H9 (cell line): ENCODE data around the gene NDC80. TPM values are rescaled to one million over a fixed set of nuclear protein-coding genes. Genes with fewer than 3 reads are reported as not detected.
A peak's percentile ranks its signal among the peaks of the same experiment; 100 is the strongest.

Experiments
- DNase-seq: peaks from one replicate; pipeline ENCODE4 v3.0.0-alpha.2; 2017
- H2AFZ ChIP-seq: one replicate; pipeline ENCODE4 v1.6.1; 2013; ENCODE audit warnings: mild to moderate bottlenecking, low read length, control low read depth, moderate library complexity
- H2AK5ac ChIP-seq: 2 replicates; pipeline ENCODE4 v1.6.1; 2013; ENCODE audit warnings: low read length, control low read depth, mixed read lengths; ENCODE audit not compliant: insufficient read length
- H2BK120ac ChIP-seq: one replicate; pipeline ENCODE4 v1.6.1; 2013; ENCODE audit warnings: low read depth, mild to moderate bottlenecking, low read length, control low read depth, inconsistent platforms; ENCODE audit not compliant: poor library complexity, severe bottlenecking
- H2BK12ac ChIP-seq: 2 replicates; pipeline ENCODE4 v1.6.1; 2013; ENCODE audit warnings: low read length, control low read depth, mixed read lengths, low read depth; ENCODE audit not compliant: insufficient read length
- H2BK15ac ChIP-seq: 2 replicates; pipeline ENCODE4 v1.6.1; 2013; ENCODE audit warnings: low read depth, low read length, control low read depth
- H2BK20ac ChIP-seq: one replicate; pipeline ENCODE4 v1.6.1; 2013; ENCODE audit warnings: low read depth, mild to moderate bottlenecking, low read length, control low read depth, inconsistent platforms; ENCODE audit not compliant: poor library complexity, severe bottlenecking
- H2BK5ac ChIP-seq: 2 replicates; pipeline ENCODE4 v1.6.1; 2013; ENCODE audit warnings: low read length, control low read depth, mixed read lengths; ENCODE audit not compliant: insufficient read length
- H3K14ac ChIP-seq: 2 replicates; pipeline ENCODE4 v1.6.1; 2013; ENCODE audit warnings: low read length, control low read depth; ENCODE audit not compliant: insufficient read depth
- H3K18ac ChIP-seq: 2 replicates; pipeline ENCODE4 v1.6.1; 2013; ENCODE audit warnings: low read depth, mild to moderate bottlenecking, mixed read lengths, low read length, control low read depth; ENCODE audit not compliant: insufficient read length
- H3K23ac ChIP-seq: 2 replicates; pipeline ENCODE4 v1.6.1; 2013; ENCODE audit warnings: low read length, control low read depth, mixed read lengths, low read depth; ENCODE audit not compliant: insufficient read length
- H3K23me2 ChIP-seq: 2 replicates; pipeline ENCODE4 v1.6.1; 2013; ENCODE audit warnings: low read depth, mild to moderate bottlenecking, mixed read lengths, low read length, control low read depth; ENCODE audit not compliant: insufficient read length, poor library complexity, severe bottlenecking
- H3K27ac ChIP-seq: 2 replicates; pipeline ENCODE4 v1.5.1; 2013; ENCODE audit warnings: low read length, control low read depth, mixed read lengths, low read depth; ENCODE audit not compliant: insufficient read length
- H3K27me3 ChIP-seq: 2 replicates; pipeline ENCODE4 v1.6.1; 2013; ENCODE audit warnings: low read length, control low read depth, inconsistent platforms; ENCODE audit not compliant: insufficient read depth
- H3K4ac ChIP-seq: 2 replicates; pipeline ENCODE4 v1.6.1; 2013; ENCODE audit warnings: low read depth, mild to moderate bottlenecking, control low read depth, inconsistent platforms, low read length, moderate library complexity
- H3K4me1 ChIP-seq: 2 replicates; pipeline ENCODE4 v1.6.1; 2013; ENCODE audit warnings: low read length, control low read depth, inconsistent platforms; ENCODE audit not compliant: insufficient read depth
- H3K4me2 ChIP-seq: 2 replicates; pipeline ENCODE4 v1.6.1; 2013; ENCODE audit warnings: low read length, control low read depth, mixed read lengths; ENCODE audit not compliant: insufficient read length, insufficient read depth
- H3K56ac ChIP-seq: 2 replicates; pipeline ENCODE4 v1.6.1; 2013; ENCODE audit warnings: low read depth, mild to moderate bottlenecking, mixed read lengths, low read length, control low read depth; ENCODE audit not compliant: insufficient read length
- H3K79me1 ChIP-seq: 2 replicates; pipeline ENCODE4 v1.6.1; 2013; ENCODE audit warnings: low read depth, mild to moderate bottlenecking, moderate library complexity, low read length, control low read depth, inconsistent platforms; ENCODE audit not compliant: insufficient read depth, poor library complexity, severe bottlenecking
- H3K79me2 ChIP-seq: 2 replicates; pipeline ENCODE4 v1.6.1; 2013; ENCODE audit warnings: low read length, control low read depth, inconsistent platforms; ENCODE audit not compliant: insufficient read depth
- H3K9ac ChIP-seq: 2 replicates; pipeline ENCODE4 v1.6.1; 2013; ENCODE audit warnings: low read length, control low read depth, mixed read lengths; ENCODE audit not compliant: insufficient read length; ENCODE audit errors: extremely low read depth
- H3K9me3 ChIP-seq: one replicate; pipeline ENCODE4 v1.6.1; 2013; ENCODE audit warnings: low read depth, low read length, inconsistent platforms; ENCODE audit not compliant: control insufficient read depth
- H3T11ph ChIP-seq: one replicate; pipeline ENCODE4 v1.6.1; 2013; ENCODE audit warnings: mild to moderate bottlenecking, low read length, control low read depth, inconsistent platforms
- H4K20me1 ChIP-seq: one replicate; pipeline ENCODE4 v1.6.1; 2013; ENCODE audit not compliant: control insufficient read depth, insufficient read length, insufficient read depth
- H4K5ac ChIP-seq: 2 replicates; pipeline ENCODE4 v1.6.1; 2013; ENCODE audit warnings: low read depth, mild to moderate bottlenecking, mixed read lengths, low read length, control low read depth; ENCODE audit not compliant: insufficient read length
- H4K8ac ChIP-seq: replicated peaks from 2 replicates; pipeline ENCODE4 v1.6.1; 2013; ENCODE audit warnings: low read length, control low read depth, mixed read lengths, low read depth; ENCODE audit not compliant: insufficient read length
- H4K91ac ChIP-seq: 2 replicates; pipeline ENCODE4 v1.6.1; 2013; ENCODE audit warnings: low read depth, mild to moderate bottlenecking, moderate library complexity, mixed read lengths, low read length, control low read depth; ENCODE audit not compliant: insufficient read length
- H3K27ac Mint-ChIP-seq, 3 experiments: 2 replicates in 2 of 3; 3 replicates in 1 of 3; pipeline ENCODE4 v1.8.0; 2020 to 2021; ENCODE audit warnings: mixed read lengths in 3 of 3, mild to moderate bottlenecking in 1 of 3, moderate library complexity in 1 of 3
- H3K27me3 Mint-ChIP-seq: 2 replicates; pipeline ENCODE4 v1.8.0; 2021; ENCODE audit warnings: low read depth, mild to moderate bottlenecking, moderate library complexity, mixed read lengths
- H3K36me3 Mint-ChIP-seq, 3 experiments: 2 replicates in 2 of 3; 3 replicates in 1 of 3; pipeline ENCODE4 v1.8.0; 2020 to 2021; ENCODE audit warnings: low read depth in 3 of 3, mixed read lengths in 3 of 3; ENCODE audit not compliant: insufficient read depth in 1 of 3
- H3K4me1 Mint-ChIP-seq, 2 experiments: 2 replicates each; pipeline ENCODE4 v1.8.0; 2020; ENCODE audit warnings: mixed read lengths in 2 of 2
- H3K4me3 Mint-ChIP-seq, 2 experiments: 2 replicates in 1 of 2; 3 replicates in 1 of 2; pipeline ENCODE4 v1.8.0; 2020 to 2021; ENCODE audit warnings: mild to moderate bottlenecking in 2 of 2, mixed read lengths in 2 of 2, moderate library complexity in 1 of 2
- H3K9me3 Mint-ChIP-seq, 2 experiments: 2 replicates in 1 of 2; 3 replicates in 1 of 2; pipeline ENCODE4 v1.8.0; 2020; ENCODE audit warnings: mild to moderate bottlenecking in 2 of 2, mixed read lengths in 2 of 2, moderate library complexity in 1 of 2
- WGBS: extraction: QIAGEN DNeasy Blood & Tissue Kit; methylation state at CpG from one replicate; pipeline ENCODE4 v1.1.7; 2013; ENCODE audit warnings: missing lambda C conversion rate, low lambda C conversion rate, mixed read lengths; ENCODE audit not compliant: insufficient read length; ENCODE audit errors: extremely low coverage; 5-methylcytosine and 5-hydroxymethylcytosine counted together
- total RNA-seq: library from RNA; stranded (reverse); gene quantifications from 2 replicates; pipeline ENCODE4 v1.2.1, GENCODE V29; 2021
- TF ChIP-seq, protein P1 (sequence below): fragments of 200-600 bp; sonication (generic); conservative IDR thresholded peaks from 3 replicates; pipeline ENCODE4 v1.8.0; 2021; ENCODE audit warnings: antibody characterized with exemption, mild to moderate bottlenecking

NDC80 gene
- total RNA-seq, 1 experiment from 2014 or later, result 39.5 TPM

DNA sequence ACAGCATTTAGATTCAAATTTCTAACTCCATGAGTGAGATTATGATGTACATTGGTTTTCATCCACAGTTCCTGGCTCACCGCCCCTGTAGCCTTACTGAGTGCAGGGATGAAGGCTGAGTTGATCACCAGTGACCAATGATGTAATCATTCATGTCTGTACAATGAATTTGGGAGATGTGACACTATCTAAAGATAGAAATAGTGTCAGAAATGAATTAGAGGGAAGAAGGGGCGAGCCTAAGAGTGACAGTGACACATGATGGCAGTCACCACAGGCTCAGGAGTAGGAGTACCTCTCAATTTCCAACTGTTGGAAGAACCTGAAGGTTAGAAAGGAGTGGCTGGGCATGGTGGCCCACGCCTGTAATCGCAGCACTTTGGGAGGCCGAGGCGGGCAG, 3.2 kb upstream of the NDC80 start:
- peaks cover 20% of the 10 kb centered on the region; the same call in 1 of the 2 replicates for H3K79me2 ChIP-seq
- no peaks in the 10 kb centered on the region; a peak in 1 of 5 replicates for H3K9me3 Mint-ChIP-seq

More for the DNA sequence above, 3.2 kb upstream of the NDC80 start:
- H3K27me3 Mint-ChIP-seq, result no peaks in the 10 kb centered on the region
- H3K36me3 Mint-ChIP-seq, result peaks cover 4 to 20% (median 10%) of the 10 kb centered on the region in 3 experiments; a peak in 6 of 7 replicates
- H3K79me1 ChIP-seq, result peaks cover 3% of the 10 kb centered on the region
- 0 out of 7 replicates have a peak overlapping the region, but pooled peaks of 1 of the 3 experiments have one; percentile 46 for H3K27ac Mint-ChIP-seq
- H2BK20ac ChIP-seq, result no peak overlapping the region
- H3K9ac ChIP-seq, result no peak overlapping the region
- no peak overlapping the region for H2BK120ac ChIP-seq
- no peaks in the 10 kb centered on the region for H4K20me1 ChIP-seq
- peaks cover 17 to 22% of the 10 kb centered on the region in 2 experiments for H3K4me1 Mint-ChIP-seq
- H3K23ac ChIP-seq, result no peak overlapping the region
- H2AK5ac ChIP-seq, result no peak overlapping the region
- H3K56ac ChIP-seq, result no peak overlapping the region
- H3K9me3 ChIP-seq, result no peaks in the 10 kb centered on the region
- H3K4me3 Mint-ChIP-seq, result no peak overlapping the region
- DNase-seq, result no peak
- peaks cover 5% of the 10 kb centered on the region; the same call in 1 of the 2 replicates for H3K4me1 ChIP-seq
- H2BK12ac ChIP-seq, result no peak overlapping the region
- no peak overlapping the region for H4K8ac ChIP-seq
- H4K5ac ChIP-seq, result no peak overlapping the region
- no peak overlapping the region for H3K27ac ChIP-seq
- H3K23me2 ChIP-seq, result peaks cover 14% of the 10 kb centered on the region
- H3K27me3 ChIP-seq, result no peaks in the 10 kb centered on the region
- H3K4ac ChIP-seq, result no peak overlapping the region
- no peak overlapping the region for H2BK5ac ChIP-seq
- H3T11ph ChIP-seq, result no peak overlapping the region
- no peak overlapping the region for H2BK15ac ChIP-seq
- TF ChIP-seq, protein P1, sequence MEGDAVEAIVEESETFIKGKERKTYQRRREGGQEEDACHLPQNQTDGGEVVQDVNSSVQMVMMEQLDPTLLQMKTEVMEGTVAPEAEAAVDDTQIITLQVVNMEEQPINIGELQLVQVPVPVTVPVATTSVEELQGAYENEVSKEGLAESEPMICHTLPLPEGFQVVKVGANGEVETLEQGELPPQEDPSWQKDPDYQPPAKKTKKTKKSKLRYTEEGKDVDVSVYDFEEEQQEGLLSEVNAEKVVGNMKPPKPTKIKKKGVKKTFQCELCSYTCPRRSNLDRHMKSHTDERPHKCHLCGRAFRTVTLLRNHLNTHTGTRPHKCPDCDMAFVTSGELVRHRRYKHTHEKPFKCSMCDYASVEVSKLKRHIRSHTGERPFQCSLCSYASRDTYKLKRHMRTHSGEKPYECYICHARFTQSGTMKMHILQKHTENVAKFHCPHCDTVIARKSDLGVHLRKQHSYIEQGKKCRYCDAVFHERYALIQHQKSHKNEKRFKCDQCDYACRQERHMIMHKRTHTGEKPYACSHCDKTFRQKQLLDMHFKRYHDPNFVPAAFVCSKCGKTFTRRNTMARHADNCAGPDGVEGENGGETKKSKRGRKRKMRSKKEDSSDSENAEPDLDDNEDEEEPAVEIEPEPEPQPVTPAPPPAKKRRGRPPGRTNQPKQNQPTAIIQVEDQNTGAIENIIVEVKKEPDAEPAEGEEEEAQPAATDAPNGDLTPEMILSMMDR, result no peak
- no peak overlapping the region for H4K91ac ChIP-seq
- H2AFZ ChIP-seq, result no peak overlapping the region
- no CpG with 5 or more reads among the region's 6 CpGs for WGBS
- no peak overlapping the region for H3K18ac ChIP-seq
- no peak overlapping the region for H3K4me2 ChIP-seq
- no peak overlapping the region for H3K14ac ChIP-seq
